ENCODE measurements around the gene SCAPER.
"Not testable (repeated sequence)": the region's sequence is repeated elsewhere in the genome, so short reads cannot be mapped to it uniquely, and the experiment has no call there.

Gene SCAPER

GRCh38 chr15:76433798-76434400 is 471.2 kb downstream of the SCAPER start:
- no peak for TF ChIP-seq CTCF (IDR thresholded peaks at IDR 0.05; ENCODE audit: insufficient read depth, low read length, missing control alignments)
- ChIA-PET POLR2A (no interaction called here), CTCF (interaction anchor here (1.1 kb wide), 2 partner anchors 10 to 17 kb away, joined by 3 read pairs; no protein-coding TSS in a partner anchor)
- DNase-seq (ENCODE audit: low read depth, low spot score) = peak; percentile 12
- H3K4me3 ChIP-seq (ENCODE audit: low read depth, low read length) = no peak overlapping the region

GRCh38 chr15:76433036-76433435 is 472.1 kb downstream of the SCAPER start:
- H3K4me3 ChIP-seq (ENCODE audit: low read depth, low read length); DNase-seq (ENCODE audit: low read depth, low spot score); POLR2A ChIA-PET; CTCF ChIA-PET: not testable (repeated sequence)

DNA sequence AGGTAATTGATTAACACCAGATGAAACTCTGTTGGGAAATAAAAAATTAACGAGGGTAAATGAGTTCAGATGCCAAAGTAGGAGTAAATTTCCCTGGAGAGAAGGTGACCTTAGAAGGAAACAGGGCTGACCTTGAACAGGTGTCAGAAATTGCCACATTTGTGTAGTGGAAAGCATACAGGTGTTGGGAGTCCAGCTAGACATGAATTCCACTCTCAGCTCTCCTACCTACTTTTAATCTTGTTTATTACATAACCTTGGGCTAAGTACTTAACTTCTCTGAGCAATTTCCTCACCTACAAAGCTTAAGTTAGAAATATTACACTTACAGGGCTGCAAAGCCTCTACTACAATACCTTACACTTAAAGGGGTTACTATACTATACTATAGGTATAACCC is 472.5 kb downstream of the SCAPER start:
- TF ChIP-seq CTCF (IDR thresholded peaks at IDR 0.05; ENCODE audit: insufficient read depth, low read length, missing control alignments) = no peak
- no peak overlapping the region for H3K4me3 ChIP-seq (ENCODE audit: low read depth, low read length)
- ChIA-PET CTCF (no interaction called here), POLR2A (no interaction called here)
- no peak for DNase-seq (ENCODE audit: low read depth, low spot score)

- no peak for TF ChIP-seq CTCF (IDR thresholded peaks at IDR 0.05; ENCODE audit: insufficient read depth, low read length, missing control alignments)
- DNase-seq (ENCODE audit: low read depth, low spot score) = peak; percentile 9
- POLR2A ChIA-PET = no interaction called here
- no peak overlapping the region for H3K4me3 ChIP-seq (ENCODE audit: low read depth, low read length)
- CTCF ChIA-PET = no interaction called here
Measured at GRCh38 chr15:76431971-76432370, 473.2 kb downstream of the SCAPER start.

- POLR2A ChIA-PET; CTCF ChIA-PET; H3K4me3 ChIP-seq (ENCODE audit: low read depth, low read length); DNase-seq (ENCODE audit: low read depth, low spot score): not testable (repeated sequence)
Measured at GRCh38 chr15:76430711-76431110, 474.4 kb downstream of the SCAPER start.

GRCh38 chr15:76429661-76430060 is 475.5 kb downstream of the SCAPER start:
- ChIA-PET CTCF (no interaction called here), POLR2A (no interaction called here)
- DNase-seq (ENCODE audit: low read depth, low spot score) = no peak
- no peak for TF ChIP-seq CTCF (IDR thresholded peaks at IDR 0.05; ENCODE audit: insufficient read depth, low read length, missing control alignments)
- no peak overlapping the region for H3K4me3 ChIP-seq (ENCODE audit: low read depth, low read length)

- POLR2A ChIA-PET = no interaction called here
Measured at GRCh38 chr15:76426941-76427340, 478.2 kb downstream of the SCAPER start.

More at GRCh38 chr15:76426941-76427340, 478.2 kb downstream of the SCAPER start:
- no peak for DNase-seq (ENCODE audit: low read depth, low spot score)
- CTCF ChIA-PET = no interaction called here
- H3K4me3 ChIP-seq (ENCODE audit: low read depth, low read length) = no peak overlapping the region
- TF ChIP-seq CTCF (IDR thresholded peaks at IDR 0.05; ENCODE audit: insufficient read depth, low read length, missing control alignments) = no peak
